HG03565 (cell line): ENCODE data around the gene POLR1D.
"Not testable (repeated sequence)": the region's sequence is repeated elsewhere in the genome, so short reads cannot be mapped to it uniquely, and the experiment has no call there.

ENCODE experiments used
- ATAC-seq: cut with Tn5 transposase; IDR thresholded peaks from one replicate; pipeline ENCODE4 v1.9.1; 2021; ENCODE audit warnings: mild to moderate bottlenecking, moderate library complexity; ENCODE audit not compliant: unreplicated experiment

The POLR1D gene

DNA sequence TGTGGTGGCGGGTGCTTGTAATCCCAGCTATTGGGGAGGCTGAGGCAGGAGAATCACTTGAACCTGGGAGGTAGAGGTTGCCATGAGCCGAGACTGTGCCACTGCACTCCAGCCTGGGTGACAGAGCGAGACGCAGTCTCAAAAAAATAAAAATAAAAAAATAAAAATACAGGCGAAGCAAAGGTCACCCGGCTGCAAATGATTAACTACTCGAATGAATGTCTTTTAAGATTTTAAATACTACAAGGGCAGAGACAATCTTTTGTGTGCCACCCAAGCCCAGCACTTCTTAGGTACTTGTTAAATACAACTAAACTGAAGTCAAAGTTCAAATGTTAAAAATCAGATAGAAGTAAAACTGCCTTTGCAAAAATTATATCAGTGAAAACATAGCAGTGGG, 8.1 kb upstream of the POLR1D start:
- no peak for ATAC-seq

DNA sequence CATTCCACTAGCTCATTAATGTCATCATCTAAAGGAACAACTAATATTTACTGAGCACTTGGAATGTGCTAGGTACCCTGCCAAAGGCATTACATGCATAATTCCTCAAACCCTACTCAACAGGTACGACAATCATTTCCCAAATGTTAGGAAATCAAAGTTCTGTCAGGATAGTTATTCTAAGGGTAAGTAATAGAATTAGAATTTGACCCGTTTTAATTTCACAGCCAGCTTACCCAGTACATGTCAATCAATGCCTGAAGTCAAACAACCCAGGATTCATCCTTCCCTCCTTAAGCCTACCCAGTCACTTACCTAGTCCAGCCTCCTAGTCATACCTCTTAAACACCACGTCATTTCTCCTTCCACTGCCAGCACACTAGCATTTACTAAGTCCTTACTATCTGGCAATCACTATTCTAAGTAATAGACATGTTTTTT, 3.8 kb upstream of the POLR1D start:
- ATAC-seq: no peak

DNA sequence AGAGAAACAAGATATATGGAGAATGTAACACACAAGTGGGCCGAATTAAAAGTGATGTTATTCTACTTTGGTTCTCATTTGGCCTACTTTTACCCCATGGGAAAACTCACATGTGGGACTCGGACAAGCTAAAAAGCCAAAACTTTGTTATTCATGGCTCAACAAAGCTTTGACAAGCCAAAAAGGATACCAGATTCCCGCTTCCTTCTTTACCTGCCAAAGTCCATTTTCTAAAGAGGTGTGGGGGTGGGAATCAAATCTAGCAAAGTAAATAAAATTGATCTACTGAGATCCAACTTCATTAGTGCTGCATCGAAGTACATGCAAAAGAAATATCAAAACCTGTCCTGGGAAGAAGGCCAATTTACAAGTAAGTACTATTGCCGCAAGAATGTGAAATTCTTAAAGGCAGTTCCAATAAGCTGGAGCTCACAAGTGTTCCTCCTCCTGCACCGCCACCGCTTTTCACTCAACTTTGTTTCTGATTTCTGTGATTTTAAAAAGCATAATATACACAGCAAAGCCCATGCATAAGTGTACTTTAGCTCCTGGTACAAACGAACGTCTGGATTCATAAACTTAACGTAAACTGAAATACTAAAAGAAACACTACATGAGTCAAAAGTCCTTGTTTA, 2.5 kb upstream of the POLR1D start:
- ATAC-seq: no peak

DNA sequence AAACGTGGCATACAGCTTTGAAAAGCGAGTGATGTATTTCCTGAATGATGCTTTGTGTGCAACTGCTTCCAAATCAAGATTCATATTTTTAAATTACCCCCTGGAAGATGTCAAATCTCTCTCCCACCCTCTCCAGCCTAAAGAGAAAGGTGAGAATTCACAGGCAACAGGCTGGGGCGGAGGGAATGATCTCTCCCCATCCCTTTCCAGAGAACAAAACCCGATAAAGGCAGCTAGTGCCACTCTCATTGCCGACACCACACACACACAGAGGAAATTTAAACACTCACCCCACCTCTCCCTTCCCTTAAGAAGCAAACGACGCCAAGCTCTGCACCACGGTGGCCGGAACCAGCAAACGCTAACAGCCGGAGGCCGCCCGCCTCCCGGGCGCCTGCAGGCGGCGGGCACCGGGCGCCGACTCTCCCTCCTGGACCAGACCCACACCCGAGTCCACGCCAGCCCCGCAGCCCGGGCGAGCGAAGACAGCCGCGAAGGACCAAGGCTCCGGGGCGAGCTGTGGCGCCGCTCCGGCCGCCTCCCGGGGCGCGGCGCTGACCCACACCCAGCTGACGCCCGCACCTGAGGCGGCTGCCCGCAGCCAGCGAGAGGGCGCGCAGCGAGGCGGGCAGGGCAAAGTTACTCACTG, 1.8 kb upstream of the POLR1D start:
- ATAC-seq: peak; percentile 24

DNA sequence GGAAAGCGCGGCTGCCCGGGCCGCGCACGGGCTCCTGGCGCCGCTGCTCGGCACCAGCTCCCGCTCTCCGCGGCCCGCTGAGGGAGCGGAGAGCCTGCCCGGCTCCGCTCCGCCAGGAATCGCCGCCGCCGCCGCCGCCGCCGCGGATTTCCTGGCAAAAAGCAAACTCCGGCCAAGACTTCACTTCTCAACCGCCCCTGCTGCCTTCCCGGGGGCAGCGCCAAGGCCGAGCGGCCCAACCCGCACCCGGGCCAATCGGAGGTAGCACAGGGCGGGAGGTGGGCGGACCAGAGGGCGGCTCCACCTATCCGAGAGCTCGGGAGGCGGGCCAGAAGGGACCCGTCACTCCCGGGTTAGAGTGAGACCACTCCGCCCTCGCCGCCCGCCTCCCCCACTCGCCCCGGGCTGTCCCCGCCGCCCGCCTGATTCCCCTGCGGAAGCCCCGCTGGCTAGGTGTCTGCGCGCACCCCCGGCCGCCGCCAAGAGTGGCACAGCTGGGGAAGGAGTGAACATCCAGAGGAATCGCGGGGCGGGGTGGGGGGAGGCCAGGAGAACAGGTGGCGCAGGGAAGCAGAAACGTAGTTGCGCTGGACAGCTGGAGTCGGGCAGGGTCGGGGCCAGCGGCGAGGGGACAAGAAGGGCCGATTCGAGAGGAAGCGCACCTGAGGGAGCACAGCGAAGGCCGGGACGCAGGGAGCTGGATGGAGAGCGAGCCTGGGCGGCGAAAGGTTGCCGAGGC, 1.1 kb upstream of the POLR1D start, which contains the start of gene LNX2:
TSS of gene LNX2 (minus strand) at position 153 of the 739 bp plus-strand sequence. CDS start 38,826 bp downstream, outside the sequence.
- peak; percentile 79 for ATAC-seq

DNA sequence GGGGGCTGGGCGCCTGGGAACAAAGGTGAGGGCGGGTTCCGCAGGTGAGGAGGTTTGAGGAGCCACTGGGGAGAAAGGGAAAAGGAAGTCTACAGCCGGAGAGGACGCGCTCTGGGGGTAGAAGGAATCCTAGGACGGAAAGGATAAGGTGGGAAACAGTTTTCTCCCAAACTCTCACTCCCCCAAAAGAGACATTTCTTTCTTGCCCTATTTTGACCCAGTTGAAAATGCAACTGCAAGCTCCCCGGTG, 651 bp upstream of the POLR1D start:
- ATAC-seq: no peak

DNA sequence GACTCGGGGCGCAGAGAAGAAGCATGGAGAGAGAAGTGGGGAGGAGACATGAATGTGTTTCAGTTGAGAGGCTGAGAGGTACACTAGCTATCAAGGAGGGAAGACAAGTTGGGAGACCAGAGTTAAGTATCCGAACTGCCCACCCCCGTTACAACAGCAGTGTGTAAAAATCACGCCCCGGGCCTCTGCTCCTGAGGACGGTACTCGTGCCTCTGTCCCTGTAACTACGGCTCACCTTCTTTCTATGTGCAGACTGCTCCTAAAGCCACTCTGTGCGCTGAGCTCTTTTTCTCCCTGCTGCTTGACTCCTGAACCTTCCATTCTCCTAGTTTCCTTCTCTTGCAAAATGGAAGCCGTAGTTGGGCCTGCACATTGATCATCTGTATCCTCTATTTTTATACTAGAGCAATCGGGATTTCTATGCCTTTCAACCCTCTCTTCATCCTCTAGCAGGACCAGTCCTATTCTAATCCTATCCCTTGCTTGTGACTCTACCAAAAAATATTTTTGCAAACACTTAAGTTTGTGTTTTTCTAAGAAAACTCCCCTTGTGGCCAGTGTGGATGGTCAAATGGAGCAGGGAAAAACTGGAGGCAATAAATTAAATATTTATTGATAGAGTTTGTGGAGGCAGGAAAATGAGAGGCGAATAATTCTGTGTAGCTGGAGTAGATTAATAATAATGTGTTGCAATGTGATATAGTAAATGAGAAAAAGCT, 569 bp downstream of the POLR1D start:
- ATAC-seq: no peak

DNA sequence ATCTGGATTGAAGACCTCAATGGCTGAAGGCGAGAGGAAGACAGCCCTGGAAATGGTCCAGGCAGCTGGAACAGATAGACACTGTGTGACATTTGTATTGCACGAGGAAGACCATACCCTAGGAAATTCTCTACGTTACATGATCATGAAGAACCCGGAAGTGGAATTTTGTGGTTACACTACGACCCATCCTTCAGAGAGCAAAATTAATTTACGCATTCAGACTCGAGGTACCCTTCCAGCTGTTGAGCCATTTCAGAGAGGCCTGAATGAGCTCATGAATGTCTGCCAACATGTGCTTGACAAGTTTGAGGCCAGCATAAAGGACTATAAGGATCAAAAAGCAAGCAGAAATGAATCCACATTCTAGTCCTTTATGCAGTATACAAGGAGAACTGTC, 1.2 kb downstream of the POLR1D start:
- ATAC-seq: no peak

DNA sequence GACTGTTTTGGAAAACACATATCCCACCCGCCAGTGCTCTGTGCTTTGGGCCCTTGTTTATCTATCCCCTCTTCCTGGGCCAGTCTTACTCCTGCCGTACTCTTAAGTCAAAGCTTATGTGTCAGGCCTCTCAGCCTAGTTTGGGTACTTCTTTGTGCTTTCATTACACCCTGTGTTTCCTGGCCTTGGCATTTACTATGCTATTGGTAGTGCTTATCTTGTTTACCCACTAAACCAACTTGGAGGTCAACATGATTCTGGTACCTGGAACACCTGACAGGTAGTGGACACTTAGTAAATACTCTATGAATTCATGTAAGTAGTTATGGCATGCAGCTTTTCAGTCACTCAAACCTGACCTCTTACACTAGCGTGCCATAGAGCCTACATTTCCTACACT, 2.4 kb downstream of the POLR1D start:
- no peak for ATAC-seq

DNA sequence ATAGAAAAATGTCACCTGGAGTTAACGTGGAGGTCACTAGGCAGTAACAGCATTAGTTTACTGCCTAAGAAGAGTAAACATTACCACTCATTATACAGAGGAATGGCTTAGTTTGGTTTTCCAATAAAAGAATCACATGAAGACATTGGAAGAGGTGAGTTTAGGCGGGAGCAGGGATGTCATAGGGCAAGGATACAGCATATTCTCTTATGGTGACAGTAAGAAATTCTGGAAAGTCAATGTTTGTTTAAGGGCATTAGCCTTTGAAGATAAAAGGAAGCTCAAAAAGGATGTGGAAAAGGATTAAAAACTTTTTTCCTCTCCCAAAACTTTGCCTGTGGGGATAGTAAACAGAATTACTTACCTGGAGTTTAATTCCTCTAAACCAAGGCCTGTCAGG, 4.1 kb downstream of the POLR1D start:
- ATAC-seq: no peak

DNA sequence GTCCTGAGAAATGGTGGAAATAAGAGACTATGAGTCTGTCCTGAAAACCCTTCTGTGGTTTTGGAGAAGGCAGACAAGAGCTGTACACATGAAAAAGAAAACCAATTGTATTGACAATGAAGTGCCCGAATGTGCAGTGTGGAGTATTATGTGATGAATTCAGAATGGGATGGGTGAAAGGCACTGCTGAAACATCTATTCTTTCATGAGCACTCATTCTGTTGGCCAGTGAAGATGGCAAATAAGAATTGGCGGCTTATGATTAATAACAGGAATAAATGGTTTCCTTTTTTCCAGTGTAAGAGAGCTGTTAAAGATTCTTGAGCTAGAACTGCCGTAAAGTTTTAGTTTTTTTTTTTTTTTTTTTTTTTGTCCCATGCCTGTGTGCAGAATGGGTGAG, 5.7 kb downstream of the POLR1D start:
- no peak for ATAC-seq

DNA sequence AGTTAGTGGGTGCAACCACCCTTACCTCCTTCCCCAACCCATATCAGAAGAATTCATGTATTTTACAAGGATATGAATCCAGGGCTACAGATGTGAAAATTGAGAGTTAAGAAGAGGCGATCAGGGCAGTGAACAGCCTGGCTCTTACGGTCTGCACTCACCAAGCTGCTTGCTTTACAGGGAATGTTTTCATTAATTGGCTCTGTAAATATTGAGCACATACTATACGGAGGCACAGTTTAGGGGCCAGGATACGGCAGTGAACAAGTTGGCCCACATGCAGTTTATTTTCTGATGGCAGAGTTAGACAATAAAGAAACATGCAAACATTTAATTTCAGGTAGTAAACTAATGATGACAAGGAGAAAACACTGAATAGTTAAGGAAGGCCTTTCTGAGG, 6.4 kb downstream of the POLR1D start:
- no peak for ATAC-seq

DNA sequence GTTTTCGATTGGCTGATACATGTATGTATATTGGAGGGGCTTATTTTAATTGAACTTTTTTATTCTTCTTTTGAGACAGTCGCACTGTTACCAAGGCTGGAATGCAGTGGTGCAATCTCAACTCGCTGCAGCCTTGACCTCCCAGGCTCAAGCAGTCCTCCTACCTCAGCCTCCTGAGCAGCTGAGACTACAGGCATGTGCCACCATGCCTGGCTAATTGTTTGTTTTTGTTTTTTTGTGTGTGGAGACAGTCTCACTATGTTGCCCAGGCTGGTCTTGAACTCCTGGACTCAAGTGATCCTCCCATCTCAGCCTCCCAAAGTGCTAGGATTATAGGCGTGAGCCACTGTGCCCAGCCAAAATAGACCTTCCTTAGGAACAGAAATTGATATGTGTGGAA, 7.1 kb downstream of the POLR1D start:
- not testable (repeated sequence) for ATAC-seq

DNA sequence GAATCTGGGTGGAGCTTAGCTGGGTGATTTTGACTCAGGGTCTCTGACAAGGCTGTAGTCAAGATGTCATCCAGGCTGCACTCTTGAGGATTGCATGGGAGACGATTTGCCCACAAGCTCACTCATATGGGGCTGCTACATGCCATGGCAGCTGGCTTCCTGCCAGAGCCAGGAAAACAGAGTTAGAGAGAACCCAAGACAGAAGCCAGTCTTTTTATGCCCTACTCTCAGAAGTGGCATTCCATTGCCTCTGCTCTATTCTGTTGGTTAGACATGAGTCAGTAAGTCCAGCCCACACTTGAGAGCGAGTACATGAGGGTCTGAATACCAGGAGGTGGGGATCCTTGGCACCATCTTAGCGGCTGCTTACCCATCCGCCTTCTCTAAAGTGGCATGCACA, 9.5 kb downstream of the POLR1D start:
- no peak for ATAC-seq

DNA sequence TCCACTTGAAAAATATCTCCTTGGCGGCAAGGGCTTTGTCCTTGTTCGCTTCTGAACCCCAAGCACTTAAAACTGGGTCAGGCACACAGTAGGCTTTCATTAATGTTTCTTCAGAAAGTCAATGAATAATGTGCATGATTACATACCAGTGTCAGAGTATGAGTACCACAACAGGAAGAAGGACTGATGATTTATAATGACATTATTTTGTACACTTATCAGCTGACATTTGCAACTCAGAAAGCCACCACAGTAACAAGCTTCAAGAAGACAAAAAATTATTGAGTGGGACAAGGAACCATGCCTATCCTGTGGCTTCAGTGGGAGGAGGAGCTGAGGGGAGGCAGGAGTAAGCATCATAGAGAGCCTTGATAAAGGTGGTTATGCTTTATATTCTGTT, 10.0 kb downstream of the POLR1D start:
- no peak for ATAC-seq

DNA sequence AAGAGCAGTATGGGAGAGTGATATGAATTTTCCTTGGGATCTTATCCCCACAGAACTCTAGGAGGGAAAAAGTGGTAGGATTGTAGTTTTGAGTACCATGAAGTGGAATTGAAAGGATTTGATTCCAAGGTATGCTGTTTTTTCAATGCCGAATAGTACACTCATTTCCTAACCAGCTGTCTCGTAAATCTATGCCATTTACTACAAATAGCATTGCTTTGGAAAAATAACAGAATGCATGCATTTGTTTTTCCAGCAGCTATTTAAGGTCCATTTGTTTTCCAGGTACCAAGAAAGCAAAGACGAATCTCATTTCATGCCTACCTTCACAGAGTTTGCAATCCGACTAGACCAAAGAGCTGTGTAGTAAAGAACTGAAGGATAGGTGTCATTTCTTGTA, 10.5 kb downstream of the POLR1D start:
- ATAC-seq: no peak

DNA sequence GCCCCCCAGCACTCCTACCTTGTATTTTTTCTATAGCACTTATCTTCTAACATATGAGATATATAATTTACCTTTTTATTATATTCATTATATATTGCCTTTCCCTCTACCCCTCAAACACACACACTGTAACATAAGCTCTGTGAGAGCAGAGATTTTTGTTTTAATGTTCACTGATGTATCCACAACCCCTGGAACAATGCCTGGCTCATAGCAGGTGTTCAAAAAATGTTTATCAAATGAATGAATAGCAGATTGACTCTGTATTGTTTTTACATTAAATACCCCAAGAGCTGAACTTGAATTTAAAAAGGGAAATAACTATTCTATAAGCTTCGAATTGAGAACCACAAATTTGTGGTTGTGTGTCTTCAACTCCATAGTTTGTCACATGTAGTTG, 11.0 kb downstream of the POLR1D start:
- no peak for ATAC-seq

DNA sequence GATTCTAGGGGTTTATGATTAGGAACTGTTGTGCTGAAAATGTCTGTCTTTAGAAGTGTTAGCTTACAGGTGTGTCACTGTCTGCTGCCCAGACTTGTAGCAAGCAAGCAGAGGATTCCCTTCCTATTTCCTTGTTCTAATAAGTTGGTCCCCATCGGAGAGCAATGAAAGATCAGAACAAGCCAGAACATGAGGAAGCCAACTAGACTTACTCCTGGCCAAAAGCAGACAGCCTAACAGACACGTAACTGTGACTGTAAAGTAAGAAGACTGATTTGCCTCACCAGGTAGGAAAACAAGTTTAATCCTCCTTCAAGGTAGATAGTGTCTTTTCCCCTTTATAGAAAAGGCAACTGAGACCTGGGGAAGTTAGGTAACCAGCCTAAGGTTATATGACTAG, 12.5 kb downstream of the POLR1D start:
- no peak for ATAC-seq

DNA sequence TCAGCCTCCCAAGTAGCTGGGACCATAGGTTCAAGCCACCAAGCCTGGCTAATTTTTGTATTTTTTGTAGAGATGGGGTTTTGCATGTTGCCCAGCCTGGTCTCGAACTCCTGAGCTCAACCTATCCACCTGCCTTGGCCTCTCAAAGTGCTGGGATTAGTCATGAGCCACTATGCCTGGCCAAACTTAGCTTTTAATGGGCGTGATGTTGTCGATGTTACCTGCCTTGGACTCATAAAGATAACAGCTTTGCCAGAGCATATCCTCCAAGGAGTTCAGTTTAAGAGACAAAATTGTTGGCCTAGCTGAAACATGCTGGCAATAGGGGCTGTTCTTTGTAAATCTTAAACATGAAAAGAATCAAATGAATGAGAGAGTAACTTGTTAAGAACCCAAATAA, 13.1 kb downstream of the POLR1D start:
- ATAC-seq: no peak

DNA sequence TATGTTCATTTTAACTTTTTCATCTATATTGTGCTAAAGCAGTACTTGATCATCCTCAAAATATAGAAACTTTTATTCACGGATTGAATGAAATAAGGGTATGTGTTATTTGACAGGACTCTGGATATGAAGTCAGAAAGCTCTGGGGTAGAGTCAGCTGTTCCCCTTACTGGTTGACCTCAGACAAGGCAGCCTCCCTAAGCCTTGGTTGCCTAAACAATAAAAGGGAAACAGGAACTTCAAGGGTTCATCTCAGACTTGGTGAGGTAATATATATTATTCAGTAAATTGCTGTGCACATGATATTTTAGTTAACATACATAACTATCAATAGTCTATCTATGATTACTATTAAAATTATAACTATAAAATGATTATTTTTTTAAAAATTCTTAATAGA, 13.6 kb downstream of the POLR1D start:
- ATAC-seq: no peak

DNA sequence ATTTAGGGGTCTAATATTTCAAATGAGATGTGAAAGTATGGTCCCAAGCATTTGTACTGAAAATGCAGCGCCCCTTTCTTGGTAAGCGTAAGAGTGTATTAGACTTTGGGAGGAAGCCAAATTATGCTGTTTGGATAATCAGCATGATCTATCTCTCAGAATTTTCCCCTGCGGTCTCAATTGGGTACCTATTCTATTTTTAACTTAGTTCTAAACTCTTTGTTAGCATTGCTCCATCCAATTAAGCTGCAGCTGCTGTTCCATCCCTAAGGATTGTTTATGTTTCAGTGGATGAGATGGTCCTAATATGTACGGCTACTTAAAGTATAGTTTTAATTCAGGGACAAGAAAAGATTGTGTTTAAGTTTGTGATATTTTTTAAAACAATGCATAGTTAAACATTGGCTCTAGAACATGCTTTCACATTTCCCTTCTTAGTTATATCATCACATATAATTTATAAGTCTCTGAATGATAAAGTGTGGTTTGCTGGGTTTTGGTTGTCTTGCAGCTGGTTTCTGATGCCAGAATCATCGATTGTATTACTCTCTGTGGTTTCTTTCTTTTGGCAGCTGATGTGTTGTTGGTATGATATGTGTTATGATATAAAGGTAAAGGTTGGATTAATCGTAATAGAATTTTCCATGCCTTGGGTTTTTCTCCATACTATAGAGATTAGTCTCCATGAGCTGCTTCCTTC, 15.0 kb downstream of the POLR1D start:
- ATAC-seq: no peak
